Activated CD4-positive, alpha-beta memory T cell treated with anti-CD3 and anti-CD28 coated beads, Interleukin-2, amount 10 ng/mL, durations not matched to agents 7 days and 5 days (primary cell): ENCODE measurements around the gene MAT2A. TPM values are rescaled to one million over a fixed set of nuclear protein-coding genes. Genes with fewer than 3 reads are reported as not detected.

Experiments used
- CTCF ChIA-PET: fragments of 350-600 bp; sonication (Branson Sonifier 250); formaldehyde crosslinking; loops from one replicate; lab custom pipeline; 2021; ENCODE audit warnings: antibody characterized with exemption, inconsistent platforms; lab: Charles Lee
- POLR2A ChIA-PET: fragments of 350-600 bp; sonication (Branson Sonifier 250); formaldehyde crosslinking; loops from one replicate; lab custom pipeline; 2021; ENCODE audit warnings: antibody characterized with exemption; lab: Charles Lee
- DNase-seq: peaks from one replicate; pipeline ENCODE4 v3.0.0-alpha.2; 2020
- H3K27ac Mint-ChIP-seq: one replicate; pipeline ENCODE4 v1.8.0; 2021; ENCODE audit warnings: mild to moderate bottlenecking, mixed read lengths
- H3K27me3 Mint-ChIP-seq: one replicate; pipeline ENCODE4 v1.8.0; 2021; ENCODE audit warnings: mixed read lengths
- H3K36me3 Mint-ChIP-seq: one replicate; pipeline ENCODE4 v1.8.0; 2021; ENCODE audit warnings: low read depth, mixed read lengths
- H3K4me1 Mint-ChIP-seq: one replicate; pipeline ENCODE4 v1.8.0; 2021; ENCODE audit warnings: mixed read lengths
- H3K4me3 Mint-ChIP-seq: one replicate; pipeline ENCODE4 v1.8.0; 2021; ENCODE audit warnings: mild to moderate bottlenecking, mixed read lengths
- H3K9me3 Mint-ChIP-seq: one replicate; pipeline ENCODE4 v1.8.0; 2021; ENCODE audit warnings: mixed read lengths
- total RNA-seq, 2 experiments: library from RNA; stranded (reverse); gene quantifications; one replicate each; pipeline ENCODE4 v1.2.3, GENCODE V29; 2021

MAT2A gene
- total RNA-seq, 2 experiments from 2014 or later, result 196 to 199 TPM

GRCh38 chr2:85511008-85511811 is 27.8 kb upstream of the MAT2A start:
- Mint-ChIP-seq H3K27ac (no peak overlapping the region), H3K27me3 (no peaks in the 10 kb centered on the region), H3K4me1 (no peaks in the 10 kb centered on the region), H3K9me3 (no peaks in the 10 kb centered on the region), H3K36me3 (no peaks in the 10 kb centered on the region), H3K4me3 (no peak overlapping the region)
- ChIA-PET CTCF (interaction anchor here (0.7 to 1.2 kb wide), 2 partner anchors 41 to 118 kb away, joined by 3 read pairs; no protein-coding TSS in a partner anchor), POLR2A (interaction anchor here (0.8 kb wide), 1 partner anchor 73 kb away, joined by 3 read pairs; no protein-coding TSS in a partner anchor)
- DNase-seq, result no peak

- peaks cover 2% of the 10 kb centered on the region for H3K27me3 Mint-ChIP-seq
- CTCF ChIA-PET, result no interaction called here
- no peak for DNase-seq
- H3K9me3 Mint-ChIP-seq, result no peaks in the 10 kb centered on the region
- H3K4me1 Mint-ChIP-seq, result no peaks in the 10 kb centered on the region
- no peak overlapping the region for H3K27ac Mint-ChIP-seq
- POLR2A ChIA-PET, result interaction anchor here (1.4 kb wide), 1 partner anchor 24 kb away, joined by 3 read pairs; the partner anchor contains the start of gene MAT2A
- no peak overlapping the region for H3K4me3 Mint-ChIP-seq
- H3K36me3 Mint-ChIP-seq, result no peaks in the 10 kb centered on the region
These were observed 24.6 kb upstream of the MAT2A start for GRCh38 chr2:85514323-85514722.

- POLR2A ChIA-PET, result no interaction called here
- H3K36me3 Mint-ChIP-seq, result no peaks in the 10 kb centered on the region
These were observed 22.1 kb upstream of the MAT2A start for GRCh38 chr2:85516653-85517389.

GRCh38 chr2:85522090-85522647 is 16.8 kb upstream of the MAT2A start:
- ChIA-PET CTCF (interaction anchor here (0.7 to 0.8 kb wide), 2 partner anchors 186 to 998 kb away, joined by 3 read pairs; no protein-coding TSS in a partner anchor), POLR2A (no interaction called here)
- H3K27ac Mint-ChIP-seq, result no peak overlapping the region
- H3K4me1 Mint-ChIP-seq, result no peaks in the 10 kb centered on the region
- no peak for DNase-seq
- no peak overlapping the region for H3K4me3 Mint-ChIP-seq
- H3K36me3 Mint-ChIP-seq, result no peaks in the 10 kb centered on the region
- H3K27me3 Mint-ChIP-seq, result peaks cover 9% of the 10 kb centered on the region
- H3K9me3 Mint-ChIP-seq, result no peaks in the 10 kb centered on the region

More at GRCh38 chr2:85516653-85517389, 22.1 kb upstream of the MAT2A start:
- Mint-ChIP-seq H3K4me1 (no peaks in the 10 kb centered on the region), H3K27me3 (peaks cover 2% of the 10 kb centered on the region), H3K27ac (no peak overlapping the region), H3K4me3 (no peak overlapping the region), H3K9me3 (no peaks in the 10 kb centered on the region)
- DNase-seq, result no peak
- CTCF ChIA-PET, result interaction anchor here (0.5 kb wide), 1 partner anchor 134 kb away, joined by 3 read pairs; no protein-coding TSS in a partner anchor

GRCh38 chr2:85523062-85523902 is 15.7 kb upstream of the MAT2A start:
- Mint-ChIP-seq H3K4me1 (no peaks in the 10 kb centered on the region), H3K27ac (no peak overlapping the region), H3K36me3 (no peaks in the 10 kb centered on the region), H3K9me3 (no peaks in the 10 kb centered on the region), H3K4me3 (no peak overlapping the region), H3K27me3 (peaks cover 18% of the 10 kb centered on the region)
- DNase-seq, result no peak
- POLR2A ChIA-PET, result interaction anchor here (1.3 to 1.9 kb wide), 3 partner anchors 15 to 84 kb away, joined by 3 to 14 read pairs (median 4); partner anchors contain the start of gene MAT2A
- CTCF ChIA-PET, result interaction anchor here (0.8 kb wide), 1 partner anchor 184 kb away, joined by 3 read pairs; no protein-coding TSS in a partner anchor

GRCh38 chr2:85523903-85524335 is 15.0 kb upstream of the MAT2A start:
- Mint-ChIP-seq H3K4me3 (no peak overlapping the region), H3K4me1 (no peaks in the 10 kb centered on the region), H3K27me3 (peaks cover 22% of the 10 kb centered on the region), H3K27ac (no peak overlapping the region), H3K36me3 (no peaks in the 10 kb centered on the region), H3K9me3 (no peaks in the 10 kb centered on the region)
- CTCF ChIA-PET, result no interaction called here
- no peak for DNase-seq
- POLR2A ChIA-PET, result interaction anchor here (1.3 to 1.9 kb wide), 3 partner anchors 14 to 84 kb away, joined by 3 to 14 read pairs (median 4); partner anchors contain the start of gene MAT2A

GRCh38 chr2:85524336-85524908 is 14.5 kb upstream of the MAT2A start:
- H3K4me3 Mint-ChIP-seq, result no peak overlapping the region
- CTCF ChIA-PET, result no interaction called here

GRCh38 chr2:85525029-85525428 is 13.9 kb upstream of the MAT2A start:
- no peaks in the 10 kb centered on the region for H3K36me3 Mint-ChIP-seq
- no peak overlapping the region for H3K4me3 Mint-ChIP-seq
- no peak overlapping the region for H3K27ac Mint-ChIP-seq
- H3K9me3 Mint-ChIP-seq, result no peaks in the 10 kb centered on the region
- ChIA-PET CTCF (no interaction called here), POLR2A (interaction anchor here (1.9 kb wide), 1 partner anchor 13 kb away, joined by 14 read pairs; the partner anchor contains the start of gene MAT2A)
- no peaks in the 10 kb centered on the region for H3K4me1 Mint-ChIP-seq
- no peak for DNase-seq
- peaks cover 29% of the 10 kb centered on the region for H3K27me3 Mint-ChIP-seq

More at GRCh38 chr2:85524336-85524908, 14.5 kb upstream of the MAT2A start:
- POLR2A ChIA-PET, result interaction anchor here (1.3 to 1.9 kb wide), 3 partner anchors 13 to 85 kb away, joined by 3 to 14 read pairs (median 4); partner anchors contain the start of gene MAT2A
- no peak for DNase-seq
- H3K4me1 Mint-ChIP-seq, result no peaks in the 10 kb centered on the region
- H3K27me3 Mint-ChIP-seq, result peaks cover 26% of the 10 kb centered on the region
- H3K9me3 Mint-ChIP-seq, result no peaks in the 10 kb centered on the region
- H3K36me3 Mint-ChIP-seq, result no peaks in the 10 kb centered on the region
- H3K27ac Mint-ChIP-seq, result no peak overlapping the region

GRCh38 chr2:85525567-85525966 is 13.4 kb upstream of the MAT2A start:
- POLR2A ChIA-PET, result no interaction called here

GRCh38 chr2:85527787-85528186 is 11.2 kb upstream of the MAT2A start:
- H3K4me1 Mint-ChIP-seq, result no peaks in the 10 kb centered on the region
- ChIA-PET CTCF (no interaction called here), POLR2A (no interaction called here)
- no peaks in the 10 kb centered on the region for H3K36me3 Mint-ChIP-seq
- DNase-seq, result no peak
- no peaks in the 10 kb centered on the region for H3K9me3 Mint-ChIP-seq
- H3K27me3 Mint-ChIP-seq, result peaks cover 32% of the 10 kb centered on the region
- H3K4me3 Mint-ChIP-seq, result no peak overlapping the region
- no peak overlapping the region for H3K27ac Mint-ChIP-seq

More at GRCh38 chr2:85525567-85525966, 13.4 kb upstream of the MAT2A start:
- Mint-ChIP-seq H3K27ac (no peak overlapping the region), H3K36me3 (no peaks in the 10 kb centered on the region), H3K4me1 (no peaks in the 10 kb centered on the region), H3K27me3 (peaks cover 31% of the 10 kb centered on the region), H3K9me3 (no peaks in the 10 kb centered on the region), H3K4me3 (no peak overlapping the region)
- no peak for DNase-seq
- CTCF ChIA-PET, result no interaction called here

- Mint-ChIP-seq H3K4me3 (no peak overlapping the region), H3K27ac (no peak overlapping the region), H3K9me3 (no peaks in the 10 kb centered on the region), H3K36me3 (no peaks in the 10 kb centered on the region), H3K27me3 (peaks cover 32% of the 10 kb centered on the region), H3K4me1 (no peaks in the 10 kb centered on the region)
- no peak for DNase-seq
- POLR2A ChIA-PET, result interaction anchor here (1.8 kb wide), 1 partner anchor 9 kb away, joined by 3 read pairs; no protein-coding TSS in a partner anchor
- CTCF ChIA-PET, result no interaction called here
These were observed 10.6 kb upstream of the MAT2A start for GRCh38 chr2:85528355-85528754.
